Measurements from ENCODE around the gene SLX4IP. TPM values are rescaled to one million over a fixed set of nuclear protein-coding genes. Genes with fewer than 3 reads are reported as not detected.

SLX4IP gene
- total and polyA plus RNA-seq, 5 experiments from 2014 or later: 1.5 to 6.3 (median 2.5) TPM

DNA sequence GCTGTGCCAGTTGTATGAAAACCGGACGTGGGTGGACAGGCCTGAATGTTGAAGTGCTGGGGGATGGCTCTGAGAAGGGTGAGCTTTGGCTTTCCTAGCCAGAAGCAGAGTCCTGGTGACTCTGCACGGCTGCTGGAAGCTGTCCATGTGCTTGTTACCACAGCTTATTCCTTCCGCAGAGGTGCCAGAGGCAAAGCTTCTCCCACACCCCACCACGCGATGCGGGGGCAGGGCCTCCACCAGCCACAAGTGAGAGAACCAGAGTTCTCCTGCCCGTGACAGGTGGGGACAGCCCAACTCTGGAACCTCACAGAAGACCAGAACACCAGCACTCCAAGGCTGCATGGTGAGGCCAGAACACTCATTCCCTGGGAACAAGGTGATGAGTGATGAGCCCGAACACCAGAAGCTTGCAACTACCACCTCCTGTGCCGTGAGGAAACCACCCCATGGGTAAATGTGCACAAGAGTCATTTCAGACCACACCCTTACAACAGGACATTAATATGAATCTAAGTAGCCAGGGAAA lies 202.0 kb downstream of the SLX4IP start:
- Mint-ChIP-seq H3K27me3 (no peaks in the 10 kb centered on the region), H3K4me3 (no peak overlapping the region), H3K9me3 (no peaks in the 10 kb centered on the region), H3K4me1 (peaks cover 0 to 23% (median 0%) of the 10 kb centered on the region in 4 donors), H3K36me3 (peaks cover 0 to 3% (median 0%) of the 10 kb centered on the region in 3 donors), H3K27ac (no peak overlapping the region)
- no peak for ATAC-seq
- POLR2A ChIA-PET: no interaction called here
- DNase-seq: no peak

DNA sequence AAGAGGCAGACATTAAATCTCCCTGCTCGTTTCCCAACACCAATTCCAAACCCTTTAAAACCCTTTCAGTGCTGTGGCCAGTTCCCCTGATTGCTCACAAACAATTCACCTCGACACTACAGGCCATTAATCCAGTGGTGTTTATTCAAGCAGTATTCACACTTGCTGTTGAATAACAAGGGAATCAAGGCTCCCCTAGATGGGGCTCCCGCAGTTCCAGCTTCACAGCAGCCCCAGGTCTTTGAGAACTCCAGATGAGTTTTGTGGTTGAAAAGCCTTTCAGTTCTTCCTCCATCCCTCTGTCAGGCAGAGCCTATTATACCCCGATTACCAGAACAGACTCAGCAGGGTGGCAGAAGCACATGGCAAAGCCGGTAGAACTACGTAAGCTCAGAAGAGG lies 202.5 kb downstream of the SLX4IP start:
- POLR2A ChIA-PET: no interaction called here
- Mint-ChIP-seq H3K9me3 (no peaks in the 10 kb centered on the region), H3K4me1 (peaks cover 0 to 21% (median 0%) of the 10 kb centered on the region in 4 donors), H3K27me3 (no peaks in the 10 kb centered on the region), H3K27ac (no peak overlapping the region), H3K36me3 (peaks cover 0 to 3% (median 0%) of the 10 kb centered on the region in 3 donors), H3K4me3 (no peak overlapping the region)
- DNase-seq (no peak), ATAC-seq (no peak)

DNA sequence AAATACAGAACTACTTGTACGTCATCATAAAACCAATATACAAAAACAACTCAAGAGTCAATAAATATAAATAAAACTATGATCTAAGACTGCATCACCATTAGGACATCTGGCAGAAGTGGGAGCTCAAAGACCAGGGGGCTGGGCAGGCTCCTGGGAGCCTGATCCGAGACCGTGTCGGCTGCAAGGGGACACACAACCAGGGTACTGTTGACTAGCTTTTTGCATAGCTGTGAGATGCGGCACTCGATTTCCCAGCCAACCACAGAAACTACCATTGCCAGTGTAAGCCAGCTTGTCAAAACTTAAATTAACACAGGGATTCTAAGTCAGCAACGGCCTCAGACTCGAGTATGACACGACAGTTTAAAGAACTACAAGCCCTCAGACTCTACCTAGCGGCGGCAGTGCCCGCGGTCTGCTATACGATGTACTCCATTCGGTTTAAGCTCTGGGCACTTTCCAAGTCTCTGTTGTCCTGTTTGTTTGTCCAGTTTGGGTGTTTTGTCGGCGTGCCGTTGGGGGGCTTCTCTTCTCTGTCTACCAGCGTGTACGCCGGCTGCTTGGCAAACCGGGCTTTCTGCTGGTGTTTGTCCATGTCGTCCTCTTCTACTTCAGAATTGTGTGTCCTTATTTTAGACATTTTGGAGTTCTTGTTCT lies 204.1 kb downstream of the SLX4IP start:
- POLR2A ChIA-PET: no interaction called here

DNA sequence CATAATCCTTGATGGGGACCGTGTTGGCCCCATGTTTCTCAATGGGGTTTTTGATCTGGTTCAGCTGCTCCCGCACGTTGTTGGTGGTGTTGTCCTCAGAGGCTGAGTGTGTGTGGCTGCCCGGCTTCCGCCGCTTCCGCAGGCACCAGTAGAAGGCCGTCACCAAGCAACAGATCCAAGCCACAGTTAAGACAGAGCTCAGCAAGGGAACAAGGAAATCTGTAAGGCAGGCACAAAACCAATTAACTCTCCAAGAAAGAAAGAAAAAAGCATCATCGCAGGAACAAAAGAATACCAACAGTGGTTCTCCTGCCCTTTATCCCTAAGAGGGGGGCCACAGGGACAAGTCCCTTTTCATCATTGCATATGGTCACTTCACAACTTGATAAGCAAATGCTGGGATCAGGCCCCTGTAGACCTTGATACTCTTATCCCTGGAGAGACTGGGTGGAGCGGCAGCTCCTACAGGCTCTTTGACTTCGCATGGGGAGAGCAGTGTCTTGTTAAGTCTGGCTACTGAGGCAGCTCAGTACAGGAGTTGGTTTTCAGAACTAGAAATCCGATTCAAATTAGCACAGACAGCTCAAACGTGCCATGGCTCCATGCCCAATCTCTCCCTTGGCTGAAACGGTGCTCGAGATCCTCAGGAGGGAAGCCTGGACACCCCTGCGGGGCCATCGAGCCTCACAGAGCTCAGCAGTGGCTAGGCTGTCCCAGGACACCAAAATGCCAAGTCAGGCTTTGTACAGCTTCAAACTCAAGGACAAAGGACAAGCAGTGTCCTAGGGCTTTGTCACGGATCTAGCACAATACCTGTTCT lies 204.8 kb downstream of the SLX4IP start:
- Mint-ChIP-seq H3K4me1 (peaks cover 0 to 2% (median under 1%) of the 10 kb centered on the region in 4 donors), H3K9me3 (no peaks in the 10 kb centered on the region), H3K27ac (no peak overlapping the region), H3K4me3 (no peak overlapping the region), H3K36me3 (peaks cover 0 to 3% (median 0%) of the 10 kb centered on the region in 3 donors), H3K27me3 (no peaks in the 10 kb centered on the region)
- POLR2A ChIA-PET: no interaction called here
- no peak for DNase-seq
- ATAC-seq: no peak

More for the DNA sequence above, 204.1 kb downstream of the SLX4IP start:
- Mint-ChIP-seq H3K4me1 (peaks cover 0 to 6% (median under 1%) of the 10 kb centered on the region in 4 donors), H3K27ac (no peak overlapping the region), H3K9me3 (no peaks in the 10 kb centered on the region), H3K27me3 (no peaks in the 10 kb centered on the region), H3K36me3 (peaks cover 0 to 3% (median 0%) of the 10 kb centered on the region in 3 donors), H3K4me3 (no peak overlapping the region)
- DNase-seq: no peak
- ATAC-seq: no peak

DNA sequence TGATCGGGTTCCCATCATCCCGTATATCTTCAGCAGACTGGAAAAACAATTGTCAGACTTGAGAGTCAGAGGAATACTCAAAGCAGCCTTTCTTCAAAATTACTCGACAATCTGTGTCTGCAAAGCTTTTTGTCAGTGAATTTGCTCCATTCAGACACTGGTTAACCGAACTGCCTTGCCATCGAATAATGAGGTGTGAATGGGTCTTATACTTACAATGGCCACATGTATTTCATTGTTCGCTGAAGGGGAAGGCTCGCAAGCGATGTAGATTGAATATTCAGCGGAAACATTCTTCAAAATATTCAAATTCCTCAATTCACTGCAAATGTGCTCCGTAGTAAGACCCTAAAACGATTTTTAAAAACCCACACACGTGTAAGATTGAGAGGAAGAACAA lies 205.8 kb downstream of the SLX4IP start:
- H3K36me3 Mint-ChIP-seq: peaks cover 0 to 3% (median 0%) of the 10 kb centered on the region in 3 donors
- H3K4me3 Mint-ChIP-seq: no peak overlapping the region
- POLR2A ChIA-PET: no interaction called here
- ATAC-seq (no peak), DNase-seq (no peak)
- H3K27me3 Mint-ChIP-seq: no peaks in the 10 kb centered on the region
- no peaks in the 10 kb centered on the region for H3K9me3 Mint-ChIP-seq
- peaks cover 0 to 2% (median 0%) of the 10 kb centered on the region in 4 donors for H3K4me1 Mint-ChIP-seq
- no peak overlapping the region for H3K27ac Mint-ChIP-seq

DNA sequence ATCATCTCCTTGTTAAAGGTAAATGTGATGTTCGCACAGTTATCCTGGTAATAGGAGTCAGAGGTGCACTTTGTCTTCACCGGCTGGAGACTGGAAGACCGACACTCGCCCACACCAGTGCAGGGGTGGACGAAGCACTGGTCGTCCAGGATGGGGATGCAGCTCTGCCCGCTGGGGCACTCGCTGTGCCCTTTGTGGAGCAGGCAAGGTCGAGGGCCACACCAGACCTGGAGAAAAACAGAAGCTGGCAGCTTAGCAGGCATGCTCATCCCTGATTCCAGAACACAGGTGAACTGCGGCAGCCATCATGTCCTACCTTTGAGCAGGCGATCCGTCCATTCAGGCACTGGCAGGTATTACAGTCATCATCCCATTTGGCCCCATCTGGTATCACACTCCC lies 206.4 kb downstream of the SLX4IP start:
- POLR2A ChIA-PET: no interaction called here
- H3K4me3 Mint-ChIP-seq: no peak overlapping the region
- ATAC-seq (no peak), DNase-seq (no peak)
- peaks cover 0 to 2% (median 0%) of the 10 kb centered on the region in 4 donors for H3K4me1 Mint-ChIP-seq
- H3K27ac Mint-ChIP-seq: no peak overlapping the region
- no peaks in the 10 kb centered on the region for H3K27me3 Mint-ChIP-seq
- H3K36me3 Mint-ChIP-seq: peaks cover 0 to 3% (median 0%) of the 10 kb centered on the region in 3 donors
- no peaks in the 10 kb centered on the region for H3K9me3 Mint-ChIP-seq

DNA sequence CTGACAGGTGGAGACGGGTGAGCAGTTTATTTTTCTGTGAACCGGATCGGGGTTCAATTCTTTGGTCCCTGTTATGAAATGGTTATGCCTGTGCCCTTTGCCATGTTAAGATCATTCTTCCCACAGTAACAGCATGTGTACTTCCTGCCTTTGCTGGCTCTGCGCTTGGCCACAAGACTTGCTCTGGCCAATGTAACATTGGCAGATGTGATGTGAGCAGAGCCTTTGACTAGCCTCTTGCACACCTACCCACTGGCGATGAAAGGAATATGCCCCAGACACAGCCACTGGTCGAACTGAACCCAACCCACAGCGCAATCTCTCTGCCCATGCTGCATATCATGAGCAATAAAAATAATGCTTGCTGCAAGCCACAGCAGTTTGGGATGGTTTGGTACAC lies 206.8 kb downstream of the SLX4IP start:
- H3K4me1 Mint-ChIP-seq: peaks cover 0 to 2% (median 0%) of the 10 kb centered on the region in 4 donors

DNA sequence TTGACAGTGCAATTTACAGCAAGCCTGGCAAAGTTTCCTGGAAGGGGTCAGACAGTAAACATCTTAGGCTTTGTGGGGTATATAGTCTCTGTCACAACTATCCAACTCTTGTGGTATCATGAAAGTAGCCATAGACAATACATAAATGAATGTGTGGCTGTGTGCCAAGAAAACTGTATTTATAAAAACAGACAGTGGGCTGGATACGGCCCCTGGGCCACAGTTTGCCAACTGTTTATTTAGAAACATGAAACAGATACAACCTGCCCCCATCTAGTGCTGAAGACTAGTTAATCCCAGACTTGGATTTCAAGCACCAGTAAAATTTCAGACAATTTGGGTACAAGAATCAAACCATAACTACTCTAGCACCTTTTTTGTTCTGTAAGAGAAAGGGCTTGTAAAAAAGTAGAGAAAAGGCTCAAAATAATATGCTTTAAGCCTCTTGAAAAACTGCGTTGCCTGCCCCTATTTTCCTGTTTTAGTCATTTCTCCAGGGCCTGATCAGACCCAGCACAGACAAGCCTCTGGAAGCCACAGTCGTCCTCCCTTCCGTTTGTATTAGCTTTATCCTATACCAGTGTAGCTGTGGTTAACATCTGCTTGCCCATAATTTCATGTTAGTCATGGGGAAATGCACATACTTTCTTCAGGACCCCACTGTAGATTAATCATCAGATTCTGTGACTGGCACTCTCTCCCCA lies 207.9 kb downstream of the SLX4IP start:
- Mint-ChIP-seq H3K36me3 (no peaks in the 10 kb centered on the region), H3K4me3 (no peak overlapping the region), H3K9me3 (no peaks in the 10 kb centered on the region), H3K4me1 (peaks cover 0 to 2% (median 0%) of the 10 kb centered on the region in 4 donors), H3K27me3 (peaks cover 0 to 7% (median 0%) of the 10 kb centered on the region in 5 donors), H3K27ac (no peak overlapping the region)
- ATAC-seq (no peak), DNase-seq (no peak)
- POLR2A ChIA-PET: no interaction called here

More for the DNA sequence above, 206.8 kb downstream of the SLX4IP start:
- H3K27me3 Mint-ChIP-seq: no peaks in the 10 kb centered on the region
- ATAC-seq: no peak
- DNase-seq: no peak
- POLR2A ChIA-PET: no interaction called here
- H3K27ac Mint-ChIP-seq: no peak overlapping the region
- H3K4me3 Mint-ChIP-seq: no peak overlapping the region
- no peaks in the 10 kb centered on the region for H3K9me3 Mint-ChIP-seq
- no peaks in the 10 kb centered on the region for H3K36me3 Mint-ChIP-seq

DNA sequence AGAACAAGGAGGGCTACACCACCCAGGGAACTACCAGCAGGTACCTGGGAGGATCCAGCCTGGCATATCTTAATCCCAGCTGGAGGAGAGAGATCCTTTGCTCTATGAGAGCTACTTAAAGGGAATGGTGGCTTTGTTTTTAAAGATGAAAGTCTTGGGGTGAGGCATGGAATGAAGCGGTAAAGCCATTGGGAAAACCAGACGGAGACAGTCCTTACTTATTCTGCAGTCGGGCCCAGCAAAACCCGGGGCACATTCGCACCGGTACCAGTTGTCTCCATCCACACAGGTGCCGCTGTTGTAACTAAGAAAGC lies 208.4 kb downstream of the SLX4IP start:
- Mint-ChIP-seq H3K27me3 (peaks cover 0 to 9% (median 0%) of the 10 kb centered on the region in 5 donors), H3K4me1 (peaks cover 0 to 2% (median 0%) of the 10 kb centered on the region in 4 donors), H3K4me3 (no peak overlapping the region), H3K9me3 (no peaks in the 10 kb centered on the region), H3K27ac (no peak overlapping the region), H3K36me3 (no peaks in the 10 kb centered on the region)
- POLR2A ChIA-PET: interaction anchor here (0.6 kb wide), 1 partner anchor 49 kb away, joined by 3 read pairs; no protein-coding TSS in a partner anchor
- no peak for DNase-seq
- ATAC-seq: no peak

DNA sequence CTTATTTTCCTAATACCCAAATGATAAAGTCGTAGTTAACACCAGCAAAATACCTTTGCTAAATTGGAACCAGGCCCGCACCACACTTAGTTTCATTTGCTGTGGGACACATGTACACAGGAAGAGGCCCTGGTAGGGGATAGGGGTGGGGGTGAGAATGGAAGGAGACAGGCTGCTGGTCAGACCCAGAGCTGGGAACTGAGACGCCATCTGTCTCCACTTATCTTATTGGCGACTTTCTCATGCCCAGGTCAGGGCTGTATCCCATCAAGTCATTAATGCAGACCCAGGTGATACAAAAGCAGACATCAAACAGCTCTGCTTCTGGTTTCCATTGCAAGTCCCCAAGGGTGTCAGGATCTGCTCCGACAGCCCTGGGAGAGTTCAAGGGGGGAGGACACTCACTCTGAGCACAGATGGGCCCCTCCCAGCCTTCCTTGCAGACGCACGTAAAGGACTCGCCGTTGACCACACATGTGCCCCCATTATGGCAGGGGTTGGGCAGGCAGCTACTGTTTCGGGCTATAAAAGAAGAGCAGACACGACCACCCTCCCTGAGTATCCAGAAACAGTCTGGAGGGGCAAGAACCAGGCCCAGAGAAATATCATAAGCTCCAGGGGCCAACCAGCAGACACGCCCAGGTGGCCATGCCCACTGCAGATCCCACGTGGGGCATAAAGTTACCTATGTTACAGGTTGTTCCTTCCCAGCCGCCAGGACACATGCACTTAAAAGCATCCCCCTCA lies 209.5 kb downstream of the SLX4IP start:
- POLR2A ChIA-PET: no interaction called here
- no peak overlapping the region for H3K27ac Mint-ChIP-seq

DNA sequence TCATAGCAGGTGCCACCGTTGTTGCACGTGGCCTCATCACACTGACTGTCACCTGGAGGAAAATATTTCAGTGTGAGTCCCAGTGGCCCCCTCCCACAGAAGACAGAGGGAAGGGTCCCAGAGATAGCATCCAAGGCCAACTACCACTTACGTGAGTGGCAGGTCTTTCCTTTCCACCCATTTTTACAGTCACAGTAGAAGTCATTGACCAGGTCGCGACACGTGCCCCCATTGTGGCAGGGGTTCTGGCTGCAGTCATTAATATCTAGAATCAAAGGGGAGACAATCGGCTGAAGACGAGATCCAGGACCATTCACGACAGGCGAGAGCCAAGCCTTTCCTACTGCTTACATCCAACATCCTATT lies 210.1 kb downstream of the SLX4IP start:
- Mint-ChIP-seq H3K9me3 (no peaks in the 10 kb centered on the region), H3K4me3 (no peak overlapping the region), H3K36me3 (no peaks in the 10 kb centered on the region), H3K27me3 (peaks cover 2 to 19% (median 4%) of the 10 kb centered on the region in 5 donors), H3K27ac (no peak overlapping the region), H3K4me1 (peaks cover 0 to 2% (median 0%) of the 10 kb centered on the region in 4 donors)
- DNase-seq: no peak
- no peak for ATAC-seq
- POLR2A ChIA-PET: no interaction called here

More for the DNA sequence above, 209.5 kb downstream of the SLX4IP start:
- Mint-ChIP-seq H3K4me1 (peaks cover 0 to 2% (median 0%) of the 10 kb centered on the region in 4 donors), H3K4me3 (no peak overlapping the region), H3K27me3 (peaks cover under 1 to 13% (median 1%) of the 10 kb centered on the region in 5 donors), H3K36me3 (no peaks in the 10 kb centered on the region), H3K9me3 (no peaks in the 10 kb centered on the region)
- no peak for DNase-seq
- no peak for ATAC-seq

DNA sequence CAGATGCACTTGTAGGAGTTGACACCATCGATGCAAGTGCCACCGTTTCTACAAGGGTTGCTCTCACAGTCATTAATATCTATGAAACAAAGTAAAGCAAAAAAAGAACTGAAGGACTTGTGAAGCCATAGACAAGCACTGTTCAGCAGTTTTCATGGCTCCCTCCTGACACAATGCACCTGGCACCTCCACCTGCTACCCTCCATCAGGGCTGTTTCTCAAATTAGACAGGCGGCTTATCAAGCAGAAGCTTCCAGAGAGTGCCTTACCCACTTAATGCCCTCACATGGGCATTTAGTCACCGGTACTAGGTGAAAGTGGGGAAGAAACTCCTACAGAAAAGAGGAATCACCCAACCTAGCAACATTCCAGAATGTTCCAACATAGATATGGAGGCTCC lies 210.9 kb downstream of the SLX4IP start:
- Mint-ChIP-seq H3K27ac (no peak overlapping the region), H3K4me1 (peaks cover 0 to 2% (median 0%) of the 10 kb centered on the region in 4 donors), H3K36me3 (no peaks in the 10 kb centered on the region), H3K27me3 (peaks cover 2 to 26% (median 4%) of the 10 kb centered on the region in 5 donors), H3K9me3 (no peaks in the 10 kb centered on the region), H3K4me3 (no peak overlapping the region)
- ATAC-seq: no peak
- POLR2A ChIA-PET: no interaction called here
- no peak for DNase-seq
